Measurements from ENCODE around the gene ZNF585A. TPM values are rescaled to one million over a fixed set of nuclear protein-coding genes. Genes with fewer than 3 reads are reported as not detected.
"Not testable (repeated sequence)": the region's sequence is repeated elsewhere in the genome, so short reads cannot be mapped to it uniquely, and the experiment has no call there.

Gene ZNF585A
- total RNA-seq, result 1.2 and 2.6 TPM in 2 replicates

DNA sequence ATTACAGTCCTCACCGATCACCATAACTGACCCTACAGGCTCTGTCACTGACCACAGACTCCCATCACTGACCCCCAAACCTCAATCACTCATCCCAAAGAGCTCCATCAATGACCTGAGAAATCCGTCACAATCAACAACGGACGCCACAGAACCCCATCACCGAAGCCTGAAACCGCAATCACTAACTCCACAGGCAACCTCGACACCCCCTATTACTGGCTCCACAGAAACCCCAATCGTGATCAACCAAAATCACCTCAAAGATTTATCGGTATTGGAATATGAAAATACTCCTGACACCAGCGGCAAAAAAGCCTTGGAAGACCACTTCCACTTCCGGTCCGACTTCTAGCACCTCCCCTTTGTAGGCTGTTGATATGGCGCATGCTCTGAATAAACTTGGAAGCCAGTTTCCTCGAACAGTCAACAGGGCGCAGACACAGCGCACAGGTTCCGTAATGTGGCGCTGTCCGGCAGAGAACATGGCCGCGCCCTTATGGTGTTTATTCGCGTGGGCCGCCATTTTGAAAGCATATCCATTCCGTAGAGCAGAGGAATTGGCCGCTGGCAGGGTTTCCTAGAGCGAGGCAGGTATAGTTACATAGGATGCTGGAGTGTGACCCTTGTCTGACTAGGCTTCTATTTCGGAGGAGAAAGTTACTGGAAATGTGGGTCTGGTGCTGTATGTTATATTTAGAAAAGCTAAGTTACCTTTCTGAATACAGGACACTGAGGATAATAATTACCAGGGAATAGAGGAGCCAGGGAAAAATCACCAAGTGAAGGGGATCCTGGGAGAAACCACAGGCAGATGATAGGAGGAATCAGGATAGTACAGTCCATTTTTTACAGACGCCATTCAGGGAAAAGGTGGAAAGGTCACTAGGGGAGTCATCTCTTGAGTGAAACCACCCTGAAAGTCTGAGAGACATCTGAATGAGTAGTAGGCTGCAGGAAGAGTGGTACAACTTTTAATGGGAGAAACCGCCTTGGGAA, at the start of gene ZNF585A:
Gene ZNF585A, minus strand, starts transcription at position 328 of the 999 bp plus-strand sequence. CDS start 2,785 bp downstream, outside the sequence.
- peak; percentile 74 for DNase-seq (ENCODE audit: low spot score)
- H3K27me3 Mint-ChIP-seq (ENCODE audit: insufficient read depth), result no peaks in the 10 kb centered on the region
- H3K4me3 Mint-ChIP-seq, result no peak within 1 kb of the TSS
- H3K9me3 Mint-ChIP-seq, result peaks cover 51% of the 10 kb centered on the region
- intact Hi-C loops (cut with micrococcal nuclease), result loop anchor here (1.0 to 5.0 kb wide), 12 partner anchors 38 to 958 kb away; partner anchors contain the start of genes ZNF260, ZNF420, ZNF527 and ZNF540
- H3K4me1 Mint-ChIP-seq (ENCODE audit: low read depth), result no peaks in the 10 kb centered on the region
- no peak within 1 kb of the TSS for H3K27ac Mint-ChIP-seq
- H3K36me3 Mint-ChIP-seq (ENCODE audit: low read depth), result peaks cover 12% of the 10 kb centered on the region

DNA sequence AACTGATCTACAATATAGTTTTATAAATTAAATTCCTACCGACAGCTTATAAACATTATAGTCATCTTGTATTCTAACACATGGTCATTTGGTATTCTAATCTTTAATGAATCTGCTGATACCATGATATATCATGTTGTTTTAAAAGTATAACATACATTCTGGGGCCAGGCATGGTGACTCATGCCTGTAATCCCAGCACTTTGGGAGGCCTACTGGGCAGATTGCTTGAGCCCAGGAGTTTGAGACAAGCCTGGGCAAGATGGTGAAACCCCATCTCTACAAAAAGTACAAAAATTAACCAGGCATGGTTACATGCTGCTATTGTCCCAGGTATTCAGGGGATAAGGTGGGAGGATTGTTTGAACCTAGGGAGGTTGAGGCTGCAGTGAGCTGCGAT, 48.6 kb upstream of the ZNF585A start:
- Mint-ChIP-seq H3K27ac (no peak overlapping the region), H3K4me1 (ENCODE audit: low read depth) (peaks cover 20% of the 10 kb centered on the region), H3K4me3 (no peak overlapping the region), H3K9me3 (peaks cover 45% of the 10 kb centered on the region), H3K27me3 (ENCODE audit: insufficient read depth) (no peaks in the 10 kb centered on the region), H3K36me3 (ENCODE audit: low read depth) (peaks cover 44% of the 10 kb centered on the region)
- intact Hi-C loops (cut with micrococcal nuclease), result no loop called here
- DNase-seq (ENCODE audit: low spot score), result no peak

DNA sequence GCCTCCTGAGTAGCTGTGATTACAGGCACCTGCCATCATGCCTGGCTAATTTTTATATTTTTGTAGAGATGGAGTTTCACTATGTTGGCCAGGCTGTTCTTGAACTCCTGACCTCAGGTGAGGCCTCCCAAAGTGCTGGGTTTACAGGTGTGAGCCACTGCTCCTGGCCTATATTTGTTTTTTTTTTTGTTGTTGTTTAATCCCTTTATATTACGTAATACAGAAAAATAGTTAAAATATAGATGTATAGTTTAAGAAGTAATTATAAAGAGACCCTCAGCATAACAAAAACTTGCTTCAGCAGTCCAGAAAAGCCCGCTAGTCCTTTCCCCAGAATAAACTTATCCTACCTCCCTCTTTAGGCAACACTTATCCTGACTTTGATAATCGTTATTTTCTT, 47.9 kb upstream of the ZNF585A start:
- no peak for DNase-seq (ENCODE audit: low spot score)
- H3K9me3 Mint-ChIP-seq, result peaks cover 45% of the 10 kb centered on the region
- H3K27me3 Mint-ChIP-seq (ENCODE audit: insufficient read depth), result no peaks in the 10 kb centered on the region
- no peak overlapping the region for H3K27ac Mint-ChIP-seq
- intact Hi-C loops (cut with micrococcal nuclease), result no loop called here
- H3K4me3 Mint-ChIP-seq, result no peak overlapping the region
- peaks cover 20% of the 10 kb centered on the region for H3K4me1 Mint-ChIP-seq (ENCODE audit: low read depth)
- H3K36me3 Mint-ChIP-seq (ENCODE audit: low read depth), result peaks cover 38% of the 10 kb centered on the region

DNA sequence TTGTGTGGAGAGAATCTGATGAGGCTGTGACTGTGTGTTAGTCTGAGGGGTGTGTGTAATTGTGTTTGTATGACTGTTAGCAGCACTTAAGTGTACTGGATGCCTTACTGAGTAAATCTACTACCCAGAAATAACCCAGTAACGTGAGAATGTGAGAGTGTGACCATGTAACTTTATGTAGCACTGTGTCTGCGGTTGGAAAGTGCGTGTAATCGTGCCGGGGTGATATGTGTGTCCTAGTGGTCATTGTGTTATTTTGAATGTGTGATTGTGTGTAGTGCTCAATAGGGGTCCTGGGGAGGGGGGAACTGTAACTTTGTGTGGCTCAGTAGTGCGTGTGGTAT, 46.1 kb upstream of the ZNF585A start:
- peaks cover 35% of the 10 kb centered on the region for H3K36me3 Mint-ChIP-seq (ENCODE audit: low read depth)
- H3K27me3 Mint-ChIP-seq (ENCODE audit: insufficient read depth), result no peaks in the 10 kb centered on the region
- peak overlapping the region; percentile 96 for H3K4me3 Mint-ChIP-seq
- DNase-seq (ENCODE audit: low spot score), result no peak
- peaks cover 20% of the 10 kb centered on the region for H3K4me1 Mint-ChIP-seq (ENCODE audit: low read depth)
- peaks cover 46% of the 10 kb centered on the region for H3K9me3 Mint-ChIP-seq
- intact Hi-C loops (cut with micrococcal nuclease), result loop anchor here (1.0 to 10.0 kb wide), 10 partner anchors 152 to 1004 kb away; partner anchors contain the start of genes ZFP14, ZFP30, ZFP82 and ZNF146
- H3K27ac Mint-ChIP-seq, result peak overlapping the region; percentile 90

DNA sequence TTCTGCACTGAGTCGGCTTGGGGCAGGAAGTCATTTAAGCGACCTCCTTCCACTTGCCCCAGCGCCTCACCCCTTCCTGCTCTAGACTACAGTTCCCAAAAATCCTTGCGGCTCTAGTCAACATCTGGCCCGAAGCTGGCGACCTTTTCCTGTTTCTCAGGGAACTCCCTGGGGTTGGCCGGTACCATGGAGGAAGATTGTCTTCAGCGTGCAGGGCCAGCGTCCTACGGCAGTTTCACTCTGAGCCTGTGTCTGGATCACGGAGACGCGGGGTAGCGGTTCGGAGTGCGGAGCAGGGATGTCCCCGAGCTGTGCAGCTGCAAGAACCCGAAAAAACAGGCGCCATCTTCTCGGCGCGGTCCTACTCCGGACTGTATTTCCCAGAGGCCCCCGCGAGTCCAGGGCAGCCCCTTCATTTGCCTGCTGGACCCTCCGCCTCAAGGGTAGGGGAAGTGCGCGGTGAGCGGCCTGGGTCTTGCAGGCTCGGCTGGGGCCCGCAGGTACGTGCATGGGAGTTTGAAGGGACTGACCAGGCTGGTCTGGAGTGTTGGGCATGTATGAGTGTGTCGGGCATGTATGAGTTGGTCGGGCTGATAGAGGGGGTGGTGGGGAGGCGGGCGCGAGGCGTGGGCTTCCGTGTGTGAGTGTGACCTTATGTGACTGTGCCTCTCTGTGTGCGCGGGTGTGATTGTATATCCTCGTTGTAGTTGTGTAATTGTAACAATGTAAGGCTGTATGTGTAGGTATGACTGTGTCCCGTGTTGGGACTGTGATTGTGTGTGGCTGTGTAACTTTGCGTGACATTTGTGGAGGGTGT, 45.5 kb upstream of the ZNF585A start, which contains the start of gene ZNF383:
Gene ZNF383, plus strand, starts transcription at position 440 of the 817 bp plus-strand sequence. CDS start 12,240 bp downstream, outside the sequence.
- intact Hi-C loops (cut with micrococcal nuclease), result loop anchor here (1.0 to 10.0 kb wide), 16 partner anchors 46 to 1003 kb away; partner anchors contain the start of genes SIPA1L3, WDR87, ZFP14 and ZFP30
- peaks cover 48% of the 10 kb centered on the region for H3K9me3 Mint-ChIP-seq
- peaks cover 33% of the 10 kb centered on the region for H3K36me3 Mint-ChIP-seq (ENCODE audit: low read depth)
- H3K4me3 Mint-ChIP-seq, result peak within 1 kb of the TSS; percentile 96
- peak; percentile 78 for DNase-seq (ENCODE audit: low spot score)
- peaks cover 20% of the 10 kb centered on the region for H3K4me1 Mint-ChIP-seq (ENCODE audit: low read depth)
- H3K27me3 Mint-ChIP-seq (ENCODE audit: insufficient read depth), result no peaks in the 10 kb centered on the region
- H3K27ac Mint-ChIP-seq, result peak within 1 kb of the TSS; percentile 90

DNA sequence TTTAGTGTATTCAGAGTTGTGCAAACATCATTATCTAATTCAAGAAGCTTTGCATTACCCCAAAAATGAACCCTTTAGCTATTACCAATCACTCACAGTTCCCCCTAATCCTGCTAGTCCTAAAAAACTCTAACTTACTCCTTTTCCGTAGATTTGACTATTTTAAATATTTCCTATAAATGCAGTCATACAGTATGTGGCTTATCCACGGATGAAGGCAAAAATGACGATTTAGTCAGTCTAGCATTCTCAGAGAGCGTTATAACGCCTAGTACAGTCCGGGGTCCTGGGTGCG, 44.9 kb upstream of the ZNF585A start:
- Mint-ChIP-seq H3K27ac (peak overlapping the region; percentile 90), H3K27me3 (ENCODE audit: insufficient read depth) (no peaks in the 10 kb centered on the region), H3K9me3 (peaks cover 48% of the 10 kb centered on the region), H3K4me3 (peak overlapping the region; percentile 96), H3K36me3 (ENCODE audit: low read depth) (peaks cover 27% of the 10 kb centered on the region), H3K4me1 (ENCODE audit: low read depth) (peaks cover 20% of the 10 kb centered on the region)
- DNase-seq (ENCODE audit: low spot score), result no peak
- intact Hi-C loops (cut with micrococcal nuclease), result loop anchor here (1.0 to 10.0 kb wide), 12 partner anchors 45 to 840 kb away; partner anchors contain the start of genes SIPA1L3, WDR87, ZFP14 and ZFP30

DNA sequence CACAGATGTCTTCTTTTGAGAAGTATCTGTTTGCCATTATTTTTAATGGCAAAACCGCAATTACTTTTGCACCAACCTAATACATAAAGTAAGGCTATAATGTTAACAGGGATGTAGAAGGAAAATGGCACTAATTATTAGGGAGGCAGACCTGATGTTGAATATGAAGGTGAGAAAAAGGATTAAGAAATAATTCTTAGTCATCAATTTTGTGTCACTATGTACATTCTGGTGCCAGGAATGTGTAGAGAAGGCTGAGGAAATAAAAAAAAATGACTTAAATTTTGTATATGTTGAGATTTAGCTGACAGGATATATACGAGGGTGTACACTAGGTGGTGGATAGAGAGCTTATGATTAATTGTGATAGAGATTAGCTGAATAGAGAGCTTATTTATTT, 25.3 kb upstream of the ZNF585A start:
- H3K4me3 Mint-ChIP-seq, result no peak overlapping the region

DNA sequence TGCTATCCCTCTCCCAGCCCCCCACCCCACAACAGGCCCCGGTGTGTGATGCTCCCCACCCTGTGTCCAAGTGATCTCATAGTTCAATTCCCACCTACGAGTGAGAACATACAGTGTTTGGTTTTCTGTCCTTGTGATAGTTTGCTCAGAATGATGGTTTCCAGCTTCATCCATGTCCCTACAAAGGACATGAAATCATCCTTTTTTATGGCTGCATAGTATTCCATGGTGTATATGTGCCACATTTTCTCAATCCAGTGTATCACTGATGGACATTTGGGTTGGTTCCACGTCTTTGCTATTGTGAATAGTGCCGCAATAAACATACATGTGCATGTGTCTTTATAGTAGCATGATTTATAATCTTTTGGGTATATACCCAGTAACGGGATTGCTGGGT, 24.6 kb upstream of the ZNF585A start:
- Mint-ChIP-seq H3K36me3 (ENCODE audit: low read depth) (peaks cover 12% of the 10 kb centered on the region), H3K9me3 (peaks cover 43% of the 10 kb centered on the region)
- H3K27me3 Mint-ChIP-seq (ENCODE audit: insufficient read depth); DNase-seq (ENCODE audit: low spot score); intact Hi-C loops (cut with micrococcal nuclease); H3K27ac Mint-ChIP-seq; H3K4me1 Mint-ChIP-seq (ENCODE audit: low read depth); H3K4me3 Mint-ChIP-seq: not testable (repeated sequence)

More for the DNA sequence above, 25.3 kb upstream of the ZNF585A start:
- no peaks in the 10 kb centered on the region for H3K4me1 Mint-ChIP-seq (ENCODE audit: low read depth)
- peaks cover 45% of the 10 kb centered on the region for H3K9me3 Mint-ChIP-seq
- H3K27me3 Mint-ChIP-seq (ENCODE audit: insufficient read depth), result no peaks in the 10 kb centered on the region
- peaks cover 11% of the 10 kb centered on the region for H3K36me3 Mint-ChIP-seq (ENCODE audit: low read depth)
- no peak overlapping the region for H3K27ac Mint-ChIP-seq
- no peak for DNase-seq (ENCODE audit: low spot score)
- intact Hi-C loops (cut with micrococcal nuclease), result no loop called here

DNA sequence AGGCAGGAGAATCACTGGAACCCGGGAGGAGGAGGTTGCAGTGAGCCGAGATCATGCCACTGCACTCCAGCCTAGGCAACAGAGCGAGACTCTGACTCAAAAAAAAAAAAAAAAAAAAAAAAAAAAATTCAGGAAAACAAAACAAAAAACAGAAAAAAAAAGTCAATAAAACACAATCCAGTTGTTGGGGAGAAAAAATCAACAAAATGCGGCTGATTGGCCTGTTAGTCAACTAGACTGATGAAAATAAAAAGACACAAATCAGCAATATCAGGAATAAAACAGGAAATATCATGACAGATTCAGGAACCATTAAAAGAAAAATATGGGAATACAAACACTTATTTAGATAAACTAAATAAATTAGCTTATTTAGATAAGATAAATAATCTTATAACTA, 22.8 kb upstream of the ZNF585A start:
- H3K27me3 Mint-ChIP-seq (ENCODE audit: insufficient read depth); H3K4me1 Mint-ChIP-seq (ENCODE audit: low read depth); H3K27ac Mint-ChIP-seq; H3K4me3 Mint-ChIP-seq; intact Hi-C loops (cut with micrococcal nuclease); DNase-seq (ENCODE audit: low spot score): not testable (repeated sequence)
- Mint-ChIP-seq H3K9me3 (peaks cover 49% of the 10 kb centered on the region), H3K36me3 (ENCODE audit: low read depth) (peaks cover 14% of the 10 kb centered on the region)

DNA sequence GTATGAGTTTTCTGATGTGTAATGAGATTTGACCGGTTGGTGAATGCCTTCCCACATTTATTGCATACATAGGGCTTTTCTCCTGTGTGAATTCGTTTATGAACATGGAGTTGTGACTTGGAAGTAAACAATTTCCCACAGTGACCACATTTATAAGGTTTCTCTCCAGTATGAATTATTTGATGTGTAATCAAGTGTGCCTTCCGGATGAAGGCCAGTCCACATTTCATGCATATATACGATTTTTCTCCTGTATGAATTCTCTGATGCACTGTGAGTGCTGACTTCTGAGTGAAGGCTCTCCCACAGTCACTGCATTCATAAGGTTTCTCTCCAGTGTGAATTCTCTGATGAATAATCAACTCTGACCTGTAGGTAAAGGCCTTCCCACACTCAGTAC, 13.6 kb upstream of the ZNF585A start:
- DNase-seq (ENCODE audit: low spot score); intact Hi-C loops (cut with micrococcal nuclease); H3K4me3 Mint-ChIP-seq; H3K4me1 Mint-ChIP-seq (ENCODE audit: low read depth); H3K27me3 Mint-ChIP-seq (ENCODE audit: insufficient read depth); H3K27ac Mint-ChIP-seq: not testable (repeated sequence)
- Mint-ChIP-seq H3K36me3 (ENCODE audit: low read depth) (peaks cover 21% of the 10 kb centered on the region), H3K9me3 (peaks cover 72% of the 10 kb centered on the region)

DNA sequence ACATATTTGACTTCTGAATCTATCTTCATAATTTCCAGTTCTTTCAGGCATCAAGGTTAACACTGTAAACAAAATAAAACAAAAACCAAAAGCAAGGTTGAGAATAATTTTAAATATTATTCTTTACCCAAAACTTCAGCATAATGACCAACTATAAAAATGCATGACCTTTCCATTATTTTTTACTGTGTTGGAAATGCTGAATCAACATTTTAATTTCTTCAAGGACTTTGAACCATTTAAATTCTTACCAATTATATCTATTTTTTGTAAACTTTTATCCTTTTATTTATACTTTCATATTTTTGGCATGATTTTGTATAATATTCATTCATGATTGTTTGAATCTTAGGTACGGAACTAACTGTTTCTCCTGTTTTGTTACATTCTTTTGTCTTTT, 6.9 kb downstream of the ZNF585A start:
- Mint-ChIP-seq H3K36me3 (ENCODE audit: low read depth) (peaks cover 17% of the 10 kb centered on the region), H3K4me1 (ENCODE audit: low read depth) (no peaks in the 10 kb centered on the region), H3K4me3 (no peak overlapping the region), H3K27me3 (ENCODE audit: insufficient read depth) (no peaks in the 10 kb centered on the region), H3K27ac (no peak overlapping the region), H3K9me3 (peaks cover 50% of the 10 kb centered on the region)
- no peak for DNase-seq (ENCODE audit: low spot score)
- intact Hi-C loops (cut with micrococcal nuclease), result no loop called here

DNA sequence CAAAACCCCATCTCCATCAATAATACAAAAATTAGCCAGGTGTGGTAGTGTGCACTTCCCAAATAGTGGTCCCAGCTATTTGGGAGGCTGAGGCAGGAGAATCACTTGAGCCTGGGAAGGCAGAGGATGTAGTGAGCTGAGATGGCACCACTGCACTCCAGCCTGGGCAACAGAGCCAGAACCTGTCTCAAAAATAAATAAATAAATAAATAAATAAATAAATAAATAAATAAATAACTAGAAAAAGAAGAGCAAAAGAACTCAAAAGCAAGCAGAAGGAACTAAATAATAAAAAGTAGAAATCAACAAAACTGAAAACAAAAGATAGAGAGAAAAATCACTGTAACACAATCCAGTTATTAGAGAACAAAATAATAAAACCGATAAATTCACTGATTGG, 12.3 kb downstream of the ZNF585A start:
- Mint-ChIP-seq H3K27me3 (ENCODE audit: insufficient read depth) (no peaks in the 10 kb centered on the region), H3K4me1 (ENCODE audit: low read depth) (no peaks in the 10 kb centered on the region), H3K9me3 (peaks cover 66% of the 10 kb centered on the region), H3K4me3 (no peak overlapping the region), H3K27ac (no peak overlapping the region), H3K36me3 (ENCODE audit: low read depth) (peaks cover 13% of the 10 kb centered on the region)
- intact Hi-C loops (cut with micrococcal nuclease), result no loop called here
- DNase-seq (ENCODE audit: low spot score), result no peak
